Body of pancreas (tissue), 4 donors: ENCODE results near the gene PCDH9. TPM values are rescaled to one million over a fixed set of nuclear protein-coding genes. Genes with fewer than 3 reads are reported as not detected.

Experiments used
- ATAC-seq: fragments of 150-250 bp; one replicate; pipeline ENCODE4 v1.9.1; 2016
- DNase-seq, 4 donors: peaks; one replicate each; pipeline ENCODE4 v3.0.0-alpha.2; 2019
- H3K27ac ChIP-seq, 4 donors: fragments of 200-600 bp; sonication (generic); 1 replicate in 3 of 4; 2 replicates in 1 of 4; pipeline versions ENCODE4 v1.5.1 to v1.6.1; 2016 to 2019; ENCODE audit warnings: mild to moderate bottlenecking in 1 of 4, mixed read lengths in 1 of 4, moderate library complexity in 1 of 4
- H3K27me3 ChIP-seq, 2 donors: fragments of 200-600 bp; sonication (generic); one replicate each; pipeline ENCODE4 v1.6.0; 2016; ENCODE audit warnings: mild to moderate bottlenecking in 1 of 2
- H3K36me3 ChIP-seq, 2 donors: fragments of 200-600 bp; sonication (generic); replicated peaks in 1 of 2; 2 replicates each; pipeline ENCODE4 v1.5.1; 2016; ENCODE audit warnings: low read depth in 2 of 2; ENCODE audit not compliant: insufficient read depth in 1 of 2
- H3K4me1 ChIP-seq: fragments of 200-600 bp; sonication (generic); one replicate; pipeline ENCODE4 v1.6.0; 2016
- H3K4me3 ChIP-seq, 2 donors: fragments of 200-600 bp; sonication (generic); 1 replicate in 1 of 2; 2 replicates in 1 of 2; pipeline ENCODE4 v1.5.1; 2016 to 2019
- H3K9me3 ChIP-seq, 3 donors: fragments of 200-600 bp; sonication (generic); 1 replicate in 2 of 3; 2 replicates in 1 of 3; pipeline ENCODE4 v1.5.1; 2016
- POLR2A ChIP-seq, 3 donors: fragments of 450-650 bp; IDR thresholded peaks; one replicate each; pipeline ENCODE4 v1.6.1; 2016; ENCODE audit warnings: antibody characterized with exemption in 3 of 3, mild to moderate bottlenecking in 2 of 3
- WGBS, 2 donors: methylation state at CpG; one replicate each; pipeline ENCODE4 v1.1.5; 2017; 5-methylcytosine and 5-hydroxymethylcytosine counted together
- intact Hi-C: fragments of 100-400 bp; cut with DNase I; formaldehyde crosslinking; loops from one replicate; pipeline ENCODE4 v1.15.1; 2023
- total RNA-seq, 2 donors: library from RNA; depleted of rRNA; stranded (reverse); fragments of >200 nt; gene quantifications; one replicate each; pipeline ENCODE4 v1.1.0, GENCODE V29; 2016
- TF ChIP-seq, protein P1 (sequence below), 7 experiments: fragments of 450-650 bp in 4 of 7; fragments of 200-600 bp in 3 of 7; sonication (generic) in 3 of 7; IDR thresholded peaks; one replicate each; pipeline ENCODE4 v1.5.1; 2016 to 2019; ENCODE audit warnings: antibody characterized with exemption in 7 of 7

PCDH9 gene
- total RNA-seq, 2 donors from 2014 or later: 3.6 to 3.9 TPM

DNA sequence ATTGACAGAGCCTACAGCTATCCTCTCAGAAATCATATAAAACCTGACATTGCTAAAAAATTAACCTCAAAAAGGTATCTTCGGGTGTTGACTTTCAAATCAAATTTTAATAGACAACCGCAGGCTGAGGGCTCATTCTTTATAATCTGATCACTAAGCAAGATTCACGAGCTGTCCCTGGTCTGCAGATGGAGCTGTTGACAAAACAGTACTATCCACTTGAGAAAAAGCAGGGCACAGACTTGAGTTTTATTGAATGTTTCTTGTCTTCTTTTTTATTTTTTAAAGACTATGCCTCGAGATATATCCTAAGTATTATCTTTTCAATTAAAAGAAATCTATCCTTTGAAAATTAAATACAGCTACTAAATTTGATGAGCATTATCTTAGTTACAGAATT, 540.5 kb downstream of the PCDH9 start:
- DNase-seq (no peak), ATAC-seq (no peak)
- 13 to 17% methylated on average over 4 of the region's 4 CpGs for whole genome bisulfite sequencing, 2 donors
- Histone ChIP-seq H3K4me3 (no peak overlapping the region), H3K4me1 (no peaks in the 10 kb centered on the region), H3K27me3 (no peaks in the 10 kb centered on the region), H3K9me3 (peaks cover 0 to 6% (median 0%) of the 10 kb centered on the region in 3 donors), H3K27ac (no peak overlapping the region), H3K36me3 (no peaks in the 10 kb centered on the region)
- TF ChIP-seq, protein P1, sequence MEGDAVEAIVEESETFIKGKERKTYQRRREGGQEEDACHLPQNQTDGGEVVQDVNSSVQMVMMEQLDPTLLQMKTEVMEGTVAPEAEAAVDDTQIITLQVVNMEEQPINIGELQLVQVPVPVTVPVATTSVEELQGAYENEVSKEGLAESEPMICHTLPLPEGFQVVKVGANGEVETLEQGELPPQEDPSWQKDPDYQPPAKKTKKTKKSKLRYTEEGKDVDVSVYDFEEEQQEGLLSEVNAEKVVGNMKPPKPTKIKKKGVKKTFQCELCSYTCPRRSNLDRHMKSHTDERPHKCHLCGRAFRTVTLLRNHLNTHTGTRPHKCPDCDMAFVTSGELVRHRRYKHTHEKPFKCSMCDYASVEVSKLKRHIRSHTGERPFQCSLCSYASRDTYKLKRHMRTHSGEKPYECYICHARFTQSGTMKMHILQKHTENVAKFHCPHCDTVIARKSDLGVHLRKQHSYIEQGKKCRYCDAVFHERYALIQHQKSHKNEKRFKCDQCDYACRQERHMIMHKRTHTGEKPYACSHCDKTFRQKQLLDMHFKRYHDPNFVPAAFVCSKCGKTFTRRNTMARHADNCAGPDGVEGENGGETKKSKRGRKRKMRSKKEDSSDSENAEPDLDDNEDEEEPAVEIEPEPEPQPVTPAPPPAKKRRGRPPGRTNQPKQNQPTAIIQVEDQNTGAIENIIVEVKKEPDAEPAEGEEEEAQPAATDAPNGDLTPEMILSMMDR (IDR thresholded peaks at IDR 0.05): no peak
- no peak for TF ChIP-seq POLR2A (IDR thresholded peaks at IDR 0.05)
- intact Hi-C loops: no loop called here

DNA sequence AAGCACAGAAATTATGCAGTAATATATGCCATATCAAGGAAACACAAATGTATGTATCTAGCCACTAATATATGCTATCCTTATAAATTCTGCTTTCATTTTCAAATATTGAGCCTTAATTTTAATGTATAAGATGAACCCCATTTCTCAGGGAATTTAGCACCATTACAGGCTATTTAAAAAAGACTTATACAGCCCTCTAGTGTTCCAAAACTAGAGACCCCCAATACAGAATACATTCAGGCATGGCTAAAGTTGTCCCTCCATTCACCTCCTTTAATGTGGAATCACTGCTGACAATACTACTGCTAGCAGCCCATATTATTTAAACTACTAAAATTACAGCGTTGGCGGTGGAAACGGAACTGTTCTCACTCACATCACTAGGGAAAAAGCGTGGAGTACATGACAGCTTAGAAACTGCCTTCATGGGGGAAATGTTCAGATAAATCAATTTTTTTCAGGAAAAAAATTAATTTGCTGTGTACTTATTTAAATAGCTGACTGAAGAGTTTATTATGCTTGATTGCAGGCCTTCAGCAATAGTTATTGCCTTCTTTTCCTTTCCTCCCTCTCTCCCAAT, 541.0 kb downstream of the PCDH9 start:
- Histone ChIP-seq H3K4me1 (no peaks in the 10 kb centered on the region), H3K27me3 (no peaks in the 10 kb centered on the region), H3K4me3 (no peak overlapping the region), H3K36me3 (no peaks in the 10 kb centered on the region), H3K27ac (no peak overlapping the region), H3K9me3 (peaks cover 0 to 6% (median 0%) of the 10 kb centered on the region in 3 donors)
- DNase-seq: no peak
- no peak for ATAC-seq
- 74 to 76% methylated on average over 4 of the region's 4 CpGs for WGBS, 2 donors
- TF ChIP-seq, protein P1 (IDR thresholded peaks at IDR 0.05): no peak
- no peak for TF ChIP-seq POLR2A (IDR thresholded peaks at IDR 0.05)
- intact Hi-C loops: no loop called here

GRCh38 chr13:66681403-66681802, 548.7 kb downstream of the PCDH9 start:
- TF ChIP-seq, protein P1 (IDR thresholded peaks at IDR 0.05): no peak
- TF ChIP-seq POLR2A (IDR thresholded peaks at IDR 0.05): no peak
- Histone ChIP-seq H3K36me3 (no peaks in the 10 kb centered on the region), H3K27ac (no peak overlapping the region), H3K4me1 (no peaks in the 10 kb centered on the region), H3K4me3 (no peak overlapping the region), H3K9me3 (peaks cover 0 to 6% (median 0%) of the 10 kb centered on the region in 3 donors), H3K27me3 (no peaks in the 10 kb centered on the region)
- WGBS, 2 donors: 47 to 58% methylated on average over 1 of the region's 1 CpG
- intact Hi-C loops: no loop called here
- no peak for DNase-seq
- no peak for ATAC-seq

DNA sequence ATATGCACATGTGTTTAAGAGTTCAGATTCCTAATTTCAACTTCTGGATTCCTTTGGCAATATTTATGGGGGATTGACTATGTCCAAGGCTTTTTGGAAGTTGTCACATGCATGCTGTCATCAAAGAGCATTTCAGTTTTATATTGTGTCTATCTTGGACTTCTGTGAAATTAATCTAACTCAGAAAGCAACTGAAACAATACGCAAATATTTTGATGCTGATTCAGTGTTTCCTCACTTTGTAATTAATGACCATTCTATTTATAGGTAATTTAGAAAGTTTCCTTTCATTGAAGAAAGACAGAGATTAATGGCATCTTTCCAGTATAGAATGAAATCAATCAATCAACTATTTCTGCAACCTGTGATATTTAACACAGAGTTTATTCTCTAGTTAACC, 550.1 kb downstream of the PCDH9 start:
- no peaks in the 10 kb centered on the region for H3K36me3 ChIP-seq
- TF ChIP-seq, protein P1 (IDR thresholded peaks at IDR 0.05): no peak
- TF ChIP-seq POLR2A (IDR thresholded peaks at IDR 0.05): no peak
- H3K27me3 ChIP-seq: no peaks in the 10 kb centered on the region
- DNase-seq (no peak), ATAC-seq (no peak)
- H3K4me3 ChIP-seq: no peak overlapping the region
- no peaks in the 10 kb centered on the region for H3K4me1 ChIP-seq
- H3K9me3 ChIP-seq: no peaks in the 10 kb centered on the region
- intact Hi-C loops: no loop called here
- H3K27ac ChIP-seq: no peak overlapping the region
- WGBS, 2 donors: 71 to 77% methylated on average over 1 of the region's 1 CpG

DNA sequence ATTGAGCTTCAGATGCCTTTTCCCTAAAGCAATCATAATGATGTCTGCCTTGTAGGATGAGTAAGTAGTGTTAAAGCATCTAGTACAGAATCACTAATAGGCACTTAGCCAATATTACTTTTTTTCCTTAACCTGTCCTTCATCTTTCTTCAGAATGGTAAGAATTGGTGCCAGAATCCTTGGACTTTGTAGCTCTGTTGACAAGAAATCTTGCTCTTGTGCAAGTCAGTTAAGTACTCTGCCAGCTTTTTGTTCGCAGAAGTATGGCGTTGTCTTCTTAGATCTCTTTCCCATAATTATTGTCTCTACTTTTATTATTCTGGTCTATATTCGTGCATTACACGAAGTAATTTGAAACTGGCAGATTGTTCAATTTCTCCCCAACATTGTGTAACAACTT, 554.5 kb downstream of the PCDH9 start:
- Histone ChIP-seq H3K4me1 (no peaks in the 10 kb centered on the region), H3K27me3 (no peaks in the 10 kb centered on the region), H3K9me3 (no peaks in the 10 kb centered on the region), H3K36me3 (no peaks in the 10 kb centered on the region), H3K4me3 (no peak overlapping the region), H3K27ac (no peak overlapping the region)
- DNase-seq: no peak
- ATAC-seq: no peak
- 32 to 34% methylated on average over 4 of the region's 4 CpGs for WGBS, 2 donors
- intact Hi-C loops: no loop called here
- TF ChIP-seq, protein P1 (IDR thresholded peaks at IDR 0.05): no peak
- TF ChIP-seq POLR2A (IDR thresholded peaks at IDR 0.05): no peak
